GM21423 (cell line): ENCODE measurements around the gene GGACT.
"Not testable (repeated sequence)": the region's sequence is repeated elsewhere in the genome, so short reads cannot be mapped to it uniquely, and the experiment has no call there.

Source experiments
- ATAC-seq: cut with Tn5 transposase; IDR thresholded peaks from one replicate; pipeline ENCODE4 v1.9.1; 2021; ENCODE audit warnings: mild to moderate bottlenecking, moderate library complexity; ENCODE audit not compliant: unreplicated experiment

The GGACT gene

DNA sequence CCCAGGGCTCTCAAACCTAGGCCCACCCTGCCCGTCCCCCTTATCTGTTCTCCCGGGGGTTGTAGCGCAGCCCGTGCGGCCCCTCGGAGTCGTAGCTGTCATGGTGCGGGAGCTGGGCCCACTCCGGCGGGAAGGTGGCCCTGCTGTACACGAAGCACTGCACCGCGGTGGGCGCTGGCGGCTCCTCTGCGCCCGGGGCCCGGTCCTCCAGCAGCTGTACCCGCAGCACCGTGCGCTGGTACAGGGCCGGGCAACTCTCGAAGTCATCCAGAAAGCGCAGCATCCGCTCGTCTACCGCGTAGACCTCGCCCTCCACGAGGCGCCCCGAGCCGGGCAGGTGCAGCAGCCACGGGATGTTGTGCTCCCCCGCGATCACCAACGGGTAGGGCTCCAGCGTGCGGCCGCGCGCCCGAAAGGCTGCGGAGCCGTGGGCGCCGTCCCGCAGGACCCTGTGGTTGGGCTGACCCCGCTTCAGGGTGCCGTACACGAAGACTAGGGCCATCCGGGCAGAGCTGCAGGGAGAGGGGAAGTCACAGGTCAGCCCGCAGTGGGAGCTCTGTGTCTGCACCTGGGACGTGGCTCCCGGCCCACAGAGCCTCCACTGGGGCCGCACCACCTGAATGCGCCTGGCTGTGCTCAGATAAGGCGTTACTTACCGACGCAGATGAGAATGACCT, 56.4 kb downstream of the GGACT start:
- ATAC-seq = no peak

- ATAC-seq = no peak
Observed at GRCh38 chr13:100530671-100531213, 57.8 kb downstream of the GGACT start.

GRCh38 chr13:100529666-100530377, 58.8 kb downstream of the GGACT start:
- no peak for ATAC-seq

DNA sequence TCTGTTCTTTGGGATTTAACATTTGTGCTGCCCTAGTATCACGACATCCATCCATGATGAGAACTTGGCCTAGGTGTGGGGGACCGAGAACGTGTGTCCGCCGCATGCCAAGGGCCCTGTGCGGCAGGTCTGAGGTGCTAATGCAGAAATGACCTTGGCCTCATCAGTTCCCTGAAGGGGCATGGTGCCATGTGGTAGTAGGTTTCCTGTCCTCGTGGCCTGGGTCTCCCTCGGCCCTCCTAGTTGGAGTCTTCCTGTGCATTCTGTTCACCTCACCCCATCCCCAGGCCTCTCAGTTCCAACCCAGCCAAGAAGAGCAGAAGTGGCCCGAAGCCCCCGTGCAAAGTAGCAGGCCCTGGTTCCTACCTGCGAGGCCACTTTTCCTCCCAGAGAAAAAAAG, 59.8 kb downstream of the GGACT start:
- no peak for ATAC-seq

GRCh38 chr13:100528353-100528752, 60.2 kb downstream of the GGACT start:
- no peak for ATAC-seq

DNA sequence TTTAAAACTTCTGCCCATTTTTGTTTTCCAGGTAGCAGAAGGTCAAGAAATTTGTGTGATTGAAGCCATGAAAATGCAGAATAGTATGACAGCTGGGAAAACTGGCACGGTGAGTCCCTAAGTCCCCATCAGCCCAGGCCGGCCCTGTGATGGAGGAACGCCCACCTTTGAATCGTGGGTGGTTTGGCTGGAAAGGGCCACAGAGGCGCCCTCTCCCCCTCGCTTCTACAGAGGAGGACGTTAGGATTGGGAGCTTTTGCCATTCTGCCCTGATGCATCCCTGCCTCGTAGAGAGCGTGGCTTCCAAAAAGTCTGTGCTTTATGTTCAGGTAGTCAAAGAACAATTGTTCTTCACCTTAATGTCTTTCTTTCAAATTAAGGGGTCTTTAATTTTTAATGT, 60.9 kb downstream of the GGACT start:
- ATAC-seq = no peak

- no peak for ATAC-seq
Observed at GRCh38 chr13:100526318-100527000, 62.1 kb downstream of the GGACT start.

GRCh38 chr13:100525453-100526317, 62.9 kb downstream of the GGACT start:
- ATAC-seq = no peak

GRCh38 chr13:100524688-100525087, 63.9 kb downstream of the GGACT start:
- ATAC-seq = not testable (repeated sequence)

- ATAC-seq = no peak
Observed at GRCh38 chr13:100523981-100524386, 64.6 kb downstream of the GGACT start.

- ATAC-seq = no peak
Observed at GRCh38 chr13:100523411-100523810, 65.2 kb downstream of the GGACT start.

- no peak for ATAC-seq
Observed at GRCh38 chr13:100522618-100523309, 65.8 kb downstream of the GGACT start.

DNA sequence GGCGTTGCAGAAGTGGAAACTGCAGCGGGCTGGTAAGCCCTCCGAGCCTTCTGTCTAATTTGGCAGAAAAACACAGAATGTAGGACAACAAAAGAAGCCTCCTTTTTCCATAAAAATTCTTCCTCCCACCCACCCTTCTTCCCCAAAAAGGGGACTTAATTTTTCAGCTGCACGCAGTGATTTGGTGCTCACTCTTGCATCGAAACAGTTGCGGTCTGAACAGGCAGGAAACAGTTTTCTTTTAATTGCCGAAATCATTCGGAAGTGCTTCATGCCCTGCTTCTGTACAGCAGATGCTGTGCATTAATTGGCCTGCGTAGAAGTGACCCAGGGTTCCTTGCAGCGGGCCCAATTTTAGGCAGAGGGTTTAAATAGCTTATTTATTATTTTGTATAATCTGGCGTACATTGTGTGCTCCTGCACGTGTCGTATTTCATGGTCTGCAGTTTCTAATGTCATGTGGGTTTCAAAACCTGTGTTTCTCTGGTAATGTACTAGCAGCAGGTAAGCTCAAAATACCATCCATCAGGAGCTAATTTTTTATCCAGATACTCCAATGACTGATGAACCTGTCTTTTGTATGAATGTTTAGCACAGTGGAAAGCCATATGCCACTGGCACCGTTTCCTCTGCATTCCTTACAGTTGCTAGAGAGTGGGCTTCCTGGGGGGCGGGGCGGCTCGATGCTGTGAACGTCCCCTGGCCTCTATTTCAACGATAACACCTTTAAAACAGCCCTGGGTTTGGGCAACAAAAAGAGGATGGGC, 66.6 kb downstream of the GGACT start:
- no peak for ATAC-seq

GRCh38 chr13:100520936-100521850, 67.4 kb downstream of the GGACT start:
- no peak for ATAC-seq

DNA sequence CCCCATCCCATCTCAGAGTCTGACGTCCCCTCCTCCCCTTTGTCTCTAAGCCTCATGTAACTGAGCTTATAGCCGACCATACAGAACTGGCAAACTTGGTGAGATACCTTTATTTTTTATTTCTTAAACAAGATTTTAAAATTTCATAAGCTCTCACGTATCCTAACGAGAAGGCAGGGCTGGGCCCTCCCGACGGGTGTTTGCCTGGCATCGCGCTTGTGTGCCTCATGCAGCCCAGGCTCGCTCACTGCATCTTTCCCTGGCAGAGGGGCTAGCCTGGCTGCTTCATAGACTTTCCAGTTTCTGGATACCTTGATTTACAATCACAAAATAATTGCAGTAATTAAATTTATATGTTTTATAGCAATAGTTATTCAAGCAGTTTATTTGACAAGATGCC, 69.0 kb downstream of the GGACT start:
- no peak for ATAC-seq

DNA sequence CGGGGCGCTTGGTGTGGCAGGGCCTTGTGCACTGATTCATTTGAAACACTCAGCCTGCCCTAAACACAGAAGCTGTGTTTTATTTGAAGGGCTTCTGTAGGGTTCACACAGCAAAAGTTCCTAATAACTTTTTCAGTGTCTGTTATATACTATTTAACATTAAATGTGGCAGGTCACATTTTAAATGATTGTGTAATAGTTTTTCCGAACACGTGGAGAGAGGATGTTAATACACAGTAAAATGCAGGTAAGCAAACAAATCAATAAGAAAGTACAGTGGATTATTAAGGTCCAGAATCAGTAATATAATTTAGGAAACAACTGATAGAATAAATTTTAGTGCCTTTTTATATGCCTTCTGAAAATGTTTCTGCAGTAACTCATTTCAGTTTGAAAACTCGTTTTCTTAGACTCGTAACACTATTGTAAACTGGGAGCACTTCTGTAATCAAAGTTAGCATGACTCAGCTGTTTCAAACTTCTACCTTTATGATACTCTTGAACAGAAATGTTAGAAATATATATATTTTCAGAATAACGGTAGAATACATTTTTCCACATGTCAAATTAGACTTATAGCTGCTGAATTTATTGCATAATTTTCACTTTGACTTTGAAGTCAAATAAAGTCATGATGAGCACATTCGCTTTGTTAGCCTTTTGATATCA, 70.1 kb downstream of the GGACT start:
- no peak for ATAC-seq

DNA sequence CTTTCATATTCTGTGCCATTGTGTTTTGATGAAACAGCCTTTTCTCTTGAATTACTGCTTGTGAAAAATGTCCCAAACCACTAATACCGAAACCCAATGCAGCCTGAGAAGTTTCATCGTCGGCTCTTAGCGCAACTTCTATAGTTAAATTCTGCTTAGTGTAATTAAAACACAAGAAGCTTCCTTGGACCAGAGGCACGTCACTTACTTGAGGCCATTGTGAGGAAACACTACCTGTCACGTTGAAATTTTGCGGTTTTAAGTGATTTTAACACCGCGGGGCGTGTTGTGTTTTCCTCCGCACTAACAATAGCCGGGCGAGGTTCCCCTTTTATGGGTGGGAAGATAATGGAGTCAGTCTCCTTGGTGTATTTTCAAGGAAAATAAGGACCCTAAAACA, 70.9 kb downstream of the GGACT start:
- ATAC-seq = no peak

GRCh38 chr13:100517135-100517534, 71.5 kb downstream of the GGACT start:
- no peak for ATAC-seq
